WTC11 (cell line): ENCODE measurements around the gene RHOBTB1. TPM values are rescaled to one million over a fixed set of nuclear protein-coding genes. Genes with fewer than 3 reads are reported as not detected.

Experiments
- ATAC-seq: fragments of 200-7000 bp; cut with Tn5 transposase; 2 replicates; pipeline ENCODE4 v1.10.0; 2021; ENCODE audit warnings: mild to moderate bottlenecking, moderate library complexity
- CTCF ChIA-PET: fragments of 300-600 bp; sonication (Branson Sonifier 250); formaldehyde crosslinking; loops from one replicate; lab custom pipeline; 2021; ENCODE audit warnings: antibody characterized with exemption; lab: Charles Lee
- POLR2A ChIA-PET: fragments of 350-600 bp; sonication (Branson Sonifier 250); formaldehyde crosslinking; loops from one replicate; lab custom pipeline; 2021; ENCODE audit warnings: antibody characterized with exemption; lab: Charles Lee
- DNase-seq: peaks from one replicate; pipeline ENCODE4 v3.0.0; 2021; ENCODE audit warnings: low spot score
- H3K27ac Mint-ChIP-seq: 2 replicates; pipeline ENCODE4 v1.8.0; 2021; ENCODE audit warnings: mixed read lengths
- H3K27me3 Mint-ChIP-seq: 2 replicates; pipeline ENCODE4 v1.8.0; 2021; ENCODE audit warnings: low read depth, mild to moderate bottlenecking, moderate library complexity, mixed read lengths
- H3K36me3 Mint-ChIP-seq: 2 replicates; pipeline ENCODE4 v1.8.0; 2021; ENCODE audit warnings: mixed read lengths
- H3K4me1 Mint-ChIP-seq: 2 replicates; pipeline ENCODE4 v1.8.0; 2022; ENCODE audit warnings: mixed read lengths
- H3K4me3 Mint-ChIP-seq: 2 replicates; pipeline ENCODE4 v1.8.0; 2021; ENCODE audit warnings: mild to moderate bottlenecking, moderate library complexity, mixed read lengths
- H3K9me3 Mint-ChIP-seq: 2 replicates; pipeline ENCODE4 v1.8.0; 2021; ENCODE audit warnings: mixed read lengths
- ESRRA ChIP-seq: sonication (generic); formaldehyde crosslinking; IDR thresholded peaks from 2 replicates; pipeline ENCODE4 v1.8.1; 2022; ENCODE audit warnings: mild to moderate bottlenecking, missing genetic modification reagents, borderline replicate concordance
- FOXK1 ChIP-seq: sonication (generic); formaldehyde crosslinking; IDR thresholded peaks from 2 replicates; pipeline ENCODE4 v1.8.0; 2022; ENCODE audit warnings: mild to moderate bottlenecking, moderate library complexity, missing genetic modification reagents
- GABPB1 ChIP-seq: sonication (generic); formaldehyde crosslinking; IDR thresholded peaks from 2 replicates; pipeline ENCODE4 v1.8.1; 2023; ENCODE audit warnings: mild to moderate bottlenecking, missing genetic modification reagents
- GTF2I ChIP-seq: fragments of 250-450 bp; sonication (Bioruptor Pico); conservative IDR thresholded peaks from 2 replicates; pipeline ENCODE4 v1.4.0; 2021; ENCODE audit warnings: mild to moderate bottlenecking
- MYBL2 ChIP-seq: sonication (generic); formaldehyde crosslinking; IDR thresholded peaks from 2 replicates; pipeline ENCODE4 v1.8.1; 2023; ENCODE audit warnings: mild to moderate bottlenecking, moderate library complexity, missing genetic modification reagents
- NR2C2 ChIP-seq: sonication (generic); formaldehyde crosslinking; IDR thresholded peaks from 2 replicates; pipeline ENCODE4 v1.8.0; 2022; ENCODE audit warnings: mild to moderate bottlenecking, missing genetic modification reagents
- NR3C1 ChIP-seq: sonication (generic); formaldehyde crosslinking; conservative IDR thresholded peaks from 2 replicates; pipeline ENCODE4 v1.8.1; 2023; ENCODE audit warnings: low read depth, mild to moderate bottlenecking, missing genetic modification reagents
- PRRX2 ChIP-seq: fragments of 250-450 bp; sonication (Bioruptor Pico); IDR thresholded peaks from 2 replicates; pipeline ENCODE4 v1.8.0; 2021; ENCODE audit warnings: mild to moderate bottlenecking
- TCF7 ChIP-seq: sonication (generic); formaldehyde crosslinking; IDR thresholded peaks from 2 replicates; pipeline ENCODE4 v1.8.0; 2022; ENCODE audit warnings: mild to moderate bottlenecking, low read depth, missing genetic modification reagents, moderate library complexity
- ZNF232 ChIP-seq: sonication (generic); formaldehyde crosslinking; IDR thresholded peaks from 2 replicates; pipeline ENCODE4 v1.8.0; 2022; ENCODE audit warnings: mild to moderate bottlenecking, missing genetic modification reagents
- ZNF423 ChIP-seq: fragments of 250-450 bp; sonication (Bioruptor Pico); IDR thresholded peaks from 2 replicates; pipeline ENCODE4 v2.1.2; 2022; ENCODE audit warnings: mild to moderate bottlenecking, moderate library complexity
- total RNA-seq: library from RNA; stranded (reverse); gene quantifications from 3 replicates; pipeline ENCODE4 v1.2.3, GENCODE V29; 2021
- TF ChIP-seq, protein P1 (sequence below): sonication (generic); formaldehyde crosslinking; IDR thresholded peaks from 2 replicates; pipeline ENCODE4 v1.8.0; 2022; ENCODE audit warnings: mild to moderate bottlenecking, missing genetic modification reagents
- TF ChIP-seq, protein P2 (sequence below): sonication (generic); formaldehyde crosslinking; IDR thresholded peaks from 2 replicates; pipeline ENCODE4 v1.8.1; 2022; ENCODE audit warnings: mild to moderate bottlenecking, missing genetic modification reagents, moderate library complexity, borderline replicate concordance
- TF ChIP-seq, protein P3 (sequence below): sonication (generic); formaldehyde crosslinking; IDR thresholded peaks from 2 replicates; pipeline ENCODE4 v1.8.0; 2022; ENCODE audit warnings: mild to moderate bottlenecking, missing genetic modification reagents
- TF ChIP-seq, protein P4 (sequence below): sonication (generic); formaldehyde crosslinking; IDR thresholded peaks from 2 replicates; pipeline ENCODE4 v1.8.1; 2022; ENCODE audit warnings: mild to moderate bottlenecking, moderate library complexity, missing genetic modification reagents
- TF ChIP-seq, protein P5 (sequence below): fragments of 250-450 bp; sonication (Bioruptor Pico); IDR thresholded peaks from 2 replicates; pipeline ENCODE4 v1.9.0; 2021; ENCODE audit warnings: mild to moderate bottlenecking, borderline replicate concordance

RHOBTB1 gene
- total RNA-seq, 1 experiment from 2014 or later, result 6.9 TPM

DNA sequence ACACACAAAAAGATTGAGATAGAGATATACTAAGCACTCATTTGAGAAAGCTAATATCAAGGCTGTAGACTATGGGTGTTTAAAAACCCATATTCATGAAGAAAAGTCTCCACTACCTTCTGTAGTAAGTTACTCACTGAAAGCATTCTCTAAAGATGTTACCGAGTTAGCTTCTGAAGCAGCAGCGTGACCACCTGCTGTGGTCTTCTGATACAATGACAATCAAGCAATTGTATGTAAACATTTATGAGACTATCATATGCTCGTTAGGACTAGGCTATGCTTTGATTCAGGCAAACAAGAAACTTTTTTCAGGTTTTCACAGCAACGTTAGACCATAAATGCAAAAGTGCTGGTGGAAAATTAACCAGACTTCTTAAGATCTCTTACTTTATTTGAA lies 11.2 kb downstream of the RHOBTB1 start:
- H3K27ac Mint-ChIP-seq, result no peak overlapping the region
- CTCF ChIA-PET, result interaction anchor here (0.8 kb wide), 1 partner anchor 258 kb away, joined by 3 read pairs; no protein-coding TSS in a partner anchor
- no peaks in the 10 kb centered on the region for H3K27me3 Mint-ChIP-seq
- peaks cover 11% of the 10 kb centered on the region for H3K9me3 Mint-ChIP-seq
- H3K4me1 Mint-ChIP-seq, result 0 out of 2 replicates have a peak, but pooled peaks cover 3% of the 10 kb centered on the region
- no peak overlapping the region for H3K4me3 Mint-ChIP-seq
- TF ChIP-seq, protein P1, sequence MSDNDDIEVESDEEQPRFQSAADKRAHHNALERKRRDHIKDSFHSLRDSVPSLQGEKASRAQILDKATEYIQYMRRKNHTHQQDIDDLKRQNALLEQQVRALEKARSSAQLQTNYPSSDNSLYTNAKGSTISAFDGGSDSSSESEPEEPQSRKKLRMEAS (CRISPR knock-in tag), result no peak
- TF ChIP-seq GABPB1 (CRISPR knock-in tag), result no peak
- TF ChIP-seq, protein P2, sequence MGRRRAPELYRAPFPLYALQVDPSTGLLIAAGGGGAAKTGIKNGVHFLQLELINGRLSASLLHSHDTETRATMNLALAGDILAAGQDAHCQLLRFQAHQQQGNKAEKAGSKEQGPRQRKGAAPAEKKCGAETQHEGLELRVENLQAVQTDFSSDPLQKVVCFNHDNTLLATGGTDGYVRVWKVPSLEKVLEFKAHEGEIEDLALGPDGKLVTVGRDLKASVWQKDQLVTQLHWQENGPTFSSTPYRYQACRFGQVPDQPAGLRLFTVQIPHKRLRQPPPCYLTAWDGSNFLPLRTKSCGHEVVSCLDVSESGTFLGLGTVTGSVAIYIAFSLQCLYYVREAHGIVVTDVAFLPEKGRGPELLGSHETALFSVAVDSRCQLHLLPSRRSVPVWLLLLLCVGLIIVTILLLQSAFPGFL (CRISPR knock-in tag), result no peak
- no peak for TF ChIP-seq FOXK1
- TF ChIP-seq, protein P3, sequence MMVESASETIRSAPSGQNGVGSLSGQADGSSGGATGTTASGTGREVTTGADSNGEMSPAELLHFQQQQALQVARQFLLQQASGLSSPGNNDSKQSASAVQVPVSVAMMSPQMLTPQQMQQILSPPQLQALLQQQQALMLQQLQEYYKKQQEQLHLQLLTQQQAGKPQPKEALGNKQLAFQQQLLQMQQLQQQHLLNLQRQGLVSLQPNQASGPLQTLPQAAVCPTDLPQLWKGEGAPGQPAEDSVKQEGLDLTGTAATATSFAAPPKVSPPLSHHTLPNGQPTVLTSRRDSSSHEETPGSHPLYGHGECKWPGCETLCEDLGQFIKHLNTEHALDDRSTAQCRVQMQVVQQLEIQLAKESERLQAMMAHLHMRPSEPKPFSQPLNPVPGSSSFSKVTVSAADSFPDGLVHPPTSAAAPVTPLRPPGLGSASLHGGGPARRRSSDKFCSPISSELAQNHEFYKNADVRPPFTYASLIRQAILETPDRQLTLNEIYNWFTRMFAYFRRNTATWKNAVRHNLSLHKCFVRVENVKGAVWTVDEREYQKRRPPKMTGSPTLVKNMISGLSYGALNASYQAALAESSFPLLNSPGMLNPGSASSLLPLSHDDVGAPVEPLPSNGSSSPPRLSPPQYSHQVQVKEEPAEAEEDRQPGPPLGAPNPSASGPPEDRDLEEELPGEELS (CRISPR knock-in tag), result no peak
- no peak for TF ChIP-seq NR3C1 (CRISPR knock-in tag)
- TF ChIP-seq MYBL2 (CRISPR knock-in tag), result no peak
- no peak for TF ChIP-seq NR2C2 (CRISPR knock-in tag)
- no peak for TF ChIP-seq TCF7 (CRISPR knock-in tag)
- TF ChIP-seq ESRRA, result no peak
- TF ChIP-seq, protein P4, sequence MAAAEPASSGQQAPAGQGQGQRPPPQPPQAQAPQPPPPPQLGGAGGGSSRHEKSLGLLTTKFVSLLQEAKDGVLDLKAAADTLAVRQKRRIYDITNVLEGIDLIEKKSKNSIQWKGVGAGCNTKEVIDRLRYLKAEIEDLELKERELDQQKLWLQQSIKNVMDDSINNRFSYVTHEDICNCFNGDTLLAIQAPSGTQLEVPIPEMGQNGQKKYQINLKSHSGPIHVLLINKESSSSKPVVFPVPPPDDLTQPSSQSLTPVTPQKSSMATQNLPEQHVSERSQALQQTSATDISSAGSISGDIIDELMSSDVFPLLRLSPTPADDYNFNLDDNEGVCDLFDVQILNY (CRISPR knock-in tag), result no peak
- TF ChIP-seq, protein P5, sequence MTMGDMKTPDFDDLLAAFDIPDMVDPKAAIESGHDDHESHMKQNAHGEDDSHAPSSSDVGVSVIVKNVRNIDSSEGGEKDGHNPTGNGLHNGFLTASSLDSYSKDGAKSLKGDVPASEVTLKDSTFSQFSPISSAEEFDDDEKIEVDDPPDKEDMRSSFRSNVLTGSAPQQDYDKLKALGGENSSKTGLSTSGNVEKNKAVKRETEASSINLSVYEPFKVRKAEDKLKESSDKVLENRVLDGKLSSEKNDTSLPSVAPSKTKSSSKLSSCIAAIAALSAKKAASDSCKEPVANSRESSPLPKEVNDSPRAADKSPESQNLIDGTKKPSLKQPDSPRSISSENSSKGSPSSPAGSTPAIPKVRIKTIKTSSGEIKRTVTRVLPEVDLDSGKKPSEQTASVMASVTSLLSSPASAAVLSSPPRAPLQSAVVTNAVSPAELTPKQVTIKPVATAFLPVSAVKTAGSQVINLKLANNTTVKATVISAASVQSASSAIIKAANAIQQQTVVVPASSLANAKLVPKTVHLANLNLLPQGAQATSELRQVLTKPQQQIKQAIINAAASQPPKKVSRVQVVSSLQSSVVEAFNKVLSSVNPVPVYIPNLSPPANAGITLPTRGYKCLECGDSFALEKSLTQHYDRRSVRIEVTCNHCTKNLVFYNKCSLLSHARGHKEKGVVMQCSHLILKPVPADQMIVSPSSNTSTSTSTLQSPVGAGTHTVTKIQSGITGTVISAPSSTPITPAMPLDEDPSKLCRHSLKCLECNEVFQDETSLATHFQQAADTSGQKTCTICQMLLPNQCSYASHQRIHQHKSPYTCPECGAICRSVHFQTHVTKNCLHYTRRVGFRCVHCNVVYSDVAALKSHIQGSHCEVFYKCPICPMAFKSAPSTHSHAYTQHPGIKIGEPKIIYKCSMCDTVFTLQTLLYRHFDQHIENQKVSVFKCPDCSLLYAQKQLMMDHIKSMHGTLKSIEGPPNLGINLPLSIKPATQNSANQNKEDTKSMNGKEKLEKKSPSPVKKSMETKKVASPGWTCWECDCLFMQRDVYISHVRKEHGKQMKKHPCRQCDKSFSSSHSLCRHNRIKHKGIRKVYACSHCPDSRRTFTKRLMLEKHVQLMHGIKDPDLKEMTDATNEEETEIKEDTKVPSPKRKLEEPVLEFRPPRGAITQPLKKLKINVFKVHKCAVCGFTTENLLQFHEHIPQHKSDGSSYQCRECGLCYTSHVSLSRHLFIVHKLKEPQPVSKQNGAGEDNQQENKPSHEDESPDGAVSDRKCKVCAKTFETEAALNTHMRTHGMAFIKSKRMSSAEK, result no peak
- TF ChIP-seq GTF2I (CRISPR knock-in tag), result no peak
- TF ChIP-seq PRRX2 (CRISPR knock-in tag), result no peak
- TF ChIP-seq ZNF423 (CRISPR knock-in tag), result no peak
- no peak for TF ChIP-seq ZNF232
- no peak for ATAC-seq
- DNase-seq, result no peak
- POLR2A ChIA-PET, result interaction anchor here (0.5 kb wide), 1 partner anchor 10 kb away, joined by 3 read pairs; no protein-coding TSS in a partner anchor
- no peaks in the 10 kb centered on the region for H3K36me3 Mint-ChIP-seq

DNA sequence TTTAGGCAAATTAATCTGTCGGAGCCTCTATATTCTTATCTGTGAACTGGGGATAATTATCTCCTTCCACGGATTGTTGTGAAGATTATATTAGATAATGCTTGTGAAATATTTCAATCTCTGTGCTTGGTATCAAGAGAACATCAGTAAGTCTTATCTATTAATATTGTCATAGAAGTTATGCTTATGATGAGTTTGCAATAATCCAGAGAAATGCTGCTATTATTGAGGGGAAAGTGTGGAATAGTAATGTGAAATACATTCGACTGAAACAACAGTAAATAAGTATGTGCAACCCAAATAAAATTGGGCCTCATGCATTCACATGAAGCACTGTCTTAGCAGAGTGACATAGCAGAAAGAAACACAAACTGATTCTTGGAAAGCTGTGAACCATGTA lies 13.7 kb downstream of the RHOBTB1 start:
- Mint-ChIP-seq H3K4me1 (0 out of 2 replicates have a peak, but pooled peaks cover 3% of the 10 kb centered on the region), H3K27me3 (no peaks in the 10 kb centered on the region), H3K27ac (no peak overlapping the region), H3K36me3 (no peaks in the 10 kb centered on the region), H3K9me3 (peaks cover 15% of the 10 kb centered on the region), H3K4me3 (no peak overlapping the region)
- ChIA-PET CTCF (no interaction called here), POLR2A (no interaction called here)
- ATAC-seq, result no peak
- TF ChIP-seq NR3C1 (CRISPR knock-in tag), result no peak
- DNase-seq, result no peak
